Parietal lobe (tissue), 1 donor: ENCODE measurements around the gene CCR8. TPM values are rescaled to one million over a fixed set of nuclear protein-coding genes. Genes with fewer than 3 reads are reported as not detected.

Source experiments
- total RNA-seq: library from RNA; depleted of rRNA; stranded (reverse); fragments of >200 nt; gene quantifications from one replicate; pipeline ENCODE4 v1.2.3, GENCODE V29; 2014

CCR8 gene
- not detected for total RNA-seq

GRCh38 chr3:39329493-39329892 lies at the start of gene CCR8:
CCR8 (plus strand) TSS chr3:39329709; CDS start chr3:39332332, 2,623 bp downstream.

GRCh38 chr3:39279745-39280517 lies 49.6 kb upstream of the CCR8 start, which contains the start of gene CX3CR1:
CX3CR1 (minus strand) TSS chr3:39280036; CDS start chr3:39266509, 13,527 bp downstream.

Other genes with a start within 250 kb of the CCR8 start
- gene GORASP1, start 222.1 kb upstream of the CCR8 start, total RNA-seq = 48.8 TPM
- 12.8 TPM for gene TTC21A, start 222.0 kb upstream of the CCR8 start, total RNA-seq
- gene CSRNP1, start 176.1 kb upstream of the CCR8 start, total RNA-seq = 4.1 TPM
- not detected for gene XIRP1, start 137.1 kb upstream of the CCR8 start, total RNA-seq
- gene CX3CR1, start 49.7 kb upstream of the CCR8 start, total RNA-seq = 11.6 TPM
- 14.4 TPM for gene SLC25A38, start 53.7 kb downstream of the CCR8 start, total RNA-seq
- gene RPSA, start 77.0 kb downstream of the CCR8 start, total RNA-seq = 953 TPM
- 0.63 TPM for gene MOBP, start 138.0 kb downstream of the CCR8 start, total RNA-seq